ENCODE measurements around the gene FRS2.
"Not testable (repeated sequence)": the region's sequence is repeated elsewhere in the genome, so short reads cannot be mapped to it uniquely, and the experiment has no call there.

FRS2 gene

DNA sequence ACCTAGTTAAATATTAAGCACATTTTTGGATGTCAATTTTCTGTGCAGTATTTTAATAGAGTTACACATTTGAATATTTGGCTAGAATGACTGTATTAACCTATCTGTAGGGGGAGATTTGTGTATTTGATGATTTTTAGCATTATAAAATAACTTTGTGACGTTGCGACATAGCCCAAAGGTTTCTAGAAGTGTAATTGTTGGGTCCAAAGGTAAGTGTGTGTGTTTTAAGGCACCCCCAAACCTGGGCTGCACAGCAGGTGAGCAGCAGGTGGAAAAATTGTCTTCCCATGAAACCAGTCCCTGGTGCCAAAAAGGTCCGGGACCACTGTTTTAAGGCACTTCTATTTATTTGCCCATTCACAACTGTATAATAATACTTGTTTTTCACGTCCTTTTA, 118.3 kb downstream of the FRS2 start:
- no peak for DNase-seq

DNA sequence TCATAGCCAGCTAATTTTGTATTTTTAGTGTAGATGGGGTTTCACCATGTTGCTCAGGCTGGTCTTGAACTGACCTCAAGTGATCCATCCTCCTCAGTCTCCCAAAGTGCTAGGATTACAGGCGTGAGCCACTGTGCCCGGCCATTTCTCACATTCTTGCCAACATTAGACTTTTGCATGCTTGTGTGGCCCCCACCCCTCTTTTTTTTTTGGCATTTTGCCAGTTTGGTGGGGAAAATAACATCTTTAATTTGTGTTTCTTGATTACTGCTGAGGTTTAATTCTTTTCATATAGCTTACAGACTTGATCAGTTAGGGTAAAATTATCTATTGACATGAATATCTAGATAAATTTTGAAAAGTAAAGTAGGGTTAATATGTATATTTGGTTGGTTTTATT, 118.9 kb downstream of the FRS2 start:
- DNase-seq: no peak

DNA sequence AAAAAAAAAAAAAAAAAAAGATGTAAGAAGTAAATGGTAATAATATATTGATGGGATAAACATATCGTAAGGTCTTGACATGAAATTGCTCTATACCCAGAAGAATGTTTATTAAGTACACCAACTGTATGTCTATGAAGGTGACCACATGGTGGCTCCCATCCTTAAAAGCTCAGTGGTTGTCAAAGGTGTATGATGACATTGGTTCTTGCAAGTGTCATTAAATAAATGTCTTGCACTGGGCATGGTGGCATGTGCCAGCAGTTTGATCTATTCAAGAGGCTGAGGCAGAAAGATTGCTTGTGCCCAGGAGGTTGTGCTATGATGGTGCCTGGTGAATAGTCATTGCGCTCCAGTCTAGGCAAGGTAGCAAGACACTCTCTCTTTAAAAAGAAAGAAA, 125.5 kb downstream of the FRS2 start:
- no peak for DNase-seq

DNA sequence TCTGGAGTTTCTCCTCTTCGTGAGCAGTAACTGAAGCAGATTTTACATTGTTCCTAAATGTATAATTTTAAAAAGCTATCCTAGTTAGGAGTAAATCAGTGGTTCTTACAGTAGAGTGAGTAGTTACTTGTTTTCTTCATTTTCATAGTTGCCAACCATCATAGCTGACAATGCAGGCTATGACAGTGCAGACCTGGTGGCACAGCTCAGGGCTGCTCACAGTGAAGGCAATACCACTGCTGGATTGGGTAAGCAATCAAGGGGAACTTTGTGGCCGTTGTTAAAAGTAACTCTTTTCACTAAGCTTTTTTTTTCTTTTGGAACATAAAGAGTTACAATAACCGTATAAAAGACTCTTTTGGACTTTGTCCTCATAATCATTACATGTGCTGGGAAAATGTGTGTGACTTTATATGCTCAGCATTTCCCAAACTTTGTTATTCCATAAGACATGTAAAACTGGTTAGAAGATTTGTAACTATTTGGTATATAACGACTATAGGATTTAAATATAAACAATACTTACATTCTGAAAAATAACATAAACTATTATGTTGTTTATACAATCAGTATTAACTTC, 128.1 kb downstream of the FRS2 start:
- DNase-seq: no peak

DNA sequence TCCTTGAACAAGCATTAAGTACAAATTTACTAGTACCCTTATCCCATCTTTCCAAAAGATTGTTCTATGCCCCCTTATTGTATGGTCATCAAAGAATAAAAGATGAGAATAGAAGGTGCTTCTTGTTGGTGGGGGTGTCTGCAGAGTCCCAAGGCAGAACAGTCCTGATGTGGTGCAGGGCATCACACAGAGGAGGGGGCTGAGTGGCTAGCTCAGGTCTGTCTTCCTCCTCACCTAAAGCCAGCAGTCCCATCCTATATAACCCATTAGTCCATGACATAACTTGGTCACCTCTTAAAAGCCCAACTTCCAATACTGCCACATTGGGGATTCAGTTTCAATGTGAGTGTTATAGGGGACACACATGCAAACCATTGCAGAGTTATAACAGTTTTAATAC, 130.6 kb downstream of the FRS2 start:
- no peak for DNase-seq

DNA sequence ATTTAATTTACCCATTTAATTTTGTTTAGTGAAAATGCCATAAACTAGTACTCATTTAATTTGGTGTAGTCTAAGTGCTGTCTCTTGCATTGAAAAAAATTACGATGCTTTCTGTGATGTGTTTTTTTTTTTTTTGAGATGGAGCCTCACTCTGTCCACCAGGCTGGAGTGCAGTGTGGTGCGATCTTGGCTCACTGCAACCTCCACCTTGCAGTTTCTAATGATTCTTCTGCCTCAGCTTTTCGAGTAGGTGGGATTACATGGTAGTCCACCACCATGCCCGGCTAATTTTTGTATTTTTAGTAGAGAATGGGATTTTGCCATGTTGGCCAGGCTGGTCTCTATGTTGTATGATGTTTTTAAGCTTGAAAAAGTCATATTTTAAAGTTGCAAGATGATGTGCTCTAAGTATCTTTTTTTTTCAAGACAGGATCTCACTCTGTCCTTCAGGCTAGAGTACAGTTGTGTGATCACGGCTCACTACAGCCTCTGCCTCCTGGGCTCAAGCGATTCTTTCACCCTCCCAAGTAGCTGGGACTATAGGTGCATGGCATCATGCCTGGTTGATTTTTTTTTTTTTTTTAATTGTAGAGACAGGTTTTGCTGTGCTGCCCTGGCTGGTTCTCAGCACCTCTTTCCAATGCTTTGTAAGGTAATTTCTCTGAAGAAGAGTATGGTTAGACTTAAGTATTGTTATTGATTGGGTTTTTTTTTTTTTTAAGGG, 131.9 kb downstream of the FRS2 start:
- DNase-seq: no peak

DNA sequence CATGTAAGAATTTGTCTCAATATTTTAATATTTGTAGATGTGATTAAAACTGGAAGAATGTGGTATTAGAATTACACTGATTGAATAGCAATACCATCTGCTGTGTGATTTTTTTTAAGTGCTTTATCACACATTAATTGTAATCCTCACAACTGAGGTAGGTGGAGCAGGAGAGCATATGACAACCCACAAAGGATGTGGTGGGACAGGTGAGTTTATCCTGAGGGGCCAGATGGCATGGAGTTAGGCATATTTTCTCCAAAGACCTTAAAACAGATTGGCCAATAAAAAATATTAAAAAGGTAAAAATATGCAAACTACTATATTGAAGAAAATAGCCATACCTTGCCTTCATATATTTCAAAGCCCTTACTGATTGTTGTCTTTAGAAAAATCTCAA, 132.8 kb downstream of the FRS2 start:
- DNase-seq: no peak

DNA sequence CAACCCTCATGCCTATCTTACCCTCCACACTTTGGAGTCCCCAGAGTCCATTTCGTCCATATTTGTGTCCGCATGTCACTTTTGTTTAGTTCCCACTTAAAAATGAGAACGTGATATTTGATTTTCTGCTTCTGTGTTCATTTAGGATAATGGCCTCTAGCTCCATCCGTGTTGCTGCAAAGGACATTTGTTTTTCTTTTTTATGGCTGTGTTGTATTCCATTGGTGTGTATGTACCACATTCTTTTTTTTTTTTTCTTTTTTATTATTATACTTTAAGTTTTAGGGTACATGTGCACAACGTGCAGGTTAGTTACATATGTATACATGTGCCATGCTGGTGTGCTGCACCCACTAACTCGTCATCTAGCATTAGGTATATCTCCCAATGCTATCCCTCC, 133.4 kb downstream of the FRS2 start:
- not testable (repeated sequence) for DNase-seq

DNA sequence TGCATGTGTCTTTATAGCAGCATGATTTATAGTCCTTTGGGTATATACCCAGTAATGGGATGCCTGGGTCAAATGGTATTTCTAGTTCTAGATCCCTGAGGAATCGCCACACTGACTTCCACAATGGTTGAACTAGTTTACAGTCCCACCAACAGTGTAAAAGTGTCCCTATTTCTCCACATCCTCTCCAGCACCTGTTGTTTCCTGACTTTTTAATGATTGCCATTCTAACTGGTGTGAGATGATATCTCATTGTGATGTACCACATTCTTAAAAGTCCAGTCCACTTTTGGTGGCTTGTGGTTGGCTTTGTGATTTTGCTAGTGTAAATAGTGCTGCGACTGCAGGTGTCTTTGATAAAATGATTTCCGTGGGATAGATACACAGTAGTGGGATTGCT, 134.1 kb downstream of the FRS2 start:
- DNase-seq: not testable (repeated sequence)

DNA sequence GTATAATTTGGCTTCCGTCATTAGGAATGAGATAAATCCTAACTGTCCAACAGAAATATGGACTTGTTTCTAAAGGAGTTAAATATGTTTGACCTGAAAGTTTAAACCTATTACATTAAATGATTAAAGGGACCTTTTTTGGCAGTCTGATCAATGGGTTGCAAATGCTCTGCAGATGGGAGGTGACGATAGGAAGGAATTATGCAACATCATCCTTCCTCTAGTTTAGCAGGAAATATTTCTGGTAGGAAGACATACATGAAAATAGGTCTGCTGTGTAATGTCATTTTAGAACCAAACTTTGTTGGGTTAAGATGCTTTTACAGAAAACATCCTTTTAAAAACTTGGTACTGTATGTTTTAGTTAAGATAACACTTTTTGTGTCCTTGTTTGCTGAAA, 137.9 kb downstream of the FRS2 start:
- DNase-seq: no peak

DNA sequence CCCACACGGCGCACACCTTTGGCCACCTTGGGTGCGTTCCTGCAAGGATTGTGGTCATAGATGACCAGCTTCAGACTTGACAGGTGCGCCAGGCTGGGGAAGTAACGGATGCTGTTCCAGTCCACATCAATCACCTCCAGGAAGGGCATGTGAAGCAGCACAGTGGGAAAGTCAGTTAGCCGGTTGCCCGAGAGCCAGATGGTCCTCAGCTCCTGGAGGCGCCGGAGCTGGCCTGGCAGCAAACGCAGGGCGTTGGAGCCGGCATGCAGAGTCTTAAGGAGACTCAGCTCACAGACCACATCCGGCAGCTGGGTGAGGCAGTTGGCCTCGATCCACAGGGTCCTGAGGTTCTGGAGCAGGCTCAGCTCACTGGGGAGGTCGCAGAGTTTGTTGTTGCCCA, 139.9 kb downstream of the FRS2 start:
- DNase-seq: no peak

DNA sequence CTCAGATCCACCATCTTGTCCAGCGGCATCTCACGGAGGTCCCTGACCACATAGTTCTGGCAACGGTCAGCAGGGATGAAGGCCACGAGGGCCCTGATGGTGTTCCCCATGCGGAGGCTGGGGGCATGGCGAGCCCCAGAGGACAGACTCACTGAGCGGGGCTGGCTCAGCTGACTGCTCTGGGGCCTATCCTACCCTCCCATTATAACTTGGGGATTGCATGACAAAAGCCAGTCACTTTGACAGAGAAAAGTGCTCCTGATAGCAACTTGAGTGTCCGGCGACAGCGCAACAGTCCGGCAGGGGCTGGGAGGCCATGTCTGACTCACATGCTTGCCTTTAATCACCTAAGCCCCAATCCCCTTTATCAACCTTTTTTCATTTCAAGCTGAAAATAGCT, 140.5 kb downstream of the FRS2 start, which contains the start of gene LRRC10:
LRRC10 (minus strand) TSS at position 179 of the 400 bp plus-strand sequence; CDS start at position 110, 69 bp downstream.
- no peak for DNase-seq

DNA sequence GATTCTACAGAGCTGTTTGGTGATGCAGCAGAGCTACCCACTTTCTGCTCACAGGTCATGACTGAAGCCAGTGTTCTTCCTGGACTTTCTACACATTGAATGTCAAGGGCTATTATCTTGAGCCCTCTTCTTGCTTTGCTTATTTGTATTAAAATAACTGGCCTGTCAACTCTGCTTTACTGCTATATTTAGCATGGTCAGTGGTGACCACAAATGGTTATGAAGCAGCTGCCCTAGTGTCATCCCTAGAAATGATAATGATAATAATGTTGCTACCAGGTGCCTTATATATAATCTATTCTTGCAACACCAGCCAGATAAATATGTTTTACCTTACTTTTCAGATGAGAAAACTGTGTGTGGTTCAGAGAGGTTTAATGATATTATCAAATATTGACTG, 143.2 kb downstream of the FRS2 start:
- DNase-seq: no peak

DNA sequence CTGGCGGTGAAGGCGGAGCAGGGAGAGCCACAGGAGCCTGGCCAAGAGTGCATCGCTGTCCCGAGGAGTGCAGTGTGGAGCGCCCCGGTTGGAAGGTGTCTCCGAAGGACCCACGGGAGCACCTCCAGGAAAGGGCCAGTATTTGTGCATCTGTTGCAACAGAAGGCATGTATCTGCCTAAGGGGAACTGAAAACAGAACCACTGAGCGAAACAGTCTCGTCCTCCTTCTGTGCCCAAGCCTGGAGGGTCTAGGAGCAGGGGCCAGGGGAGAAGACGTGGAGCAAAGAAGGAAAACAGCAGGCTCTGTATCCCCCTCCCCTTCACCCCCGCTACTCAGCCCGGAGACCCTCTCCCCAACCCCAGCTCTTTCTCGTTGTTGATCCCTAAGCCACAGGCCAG, 145.8 kb downstream of the FRS2 start:
- DNase-seq: no peak

DNA sequence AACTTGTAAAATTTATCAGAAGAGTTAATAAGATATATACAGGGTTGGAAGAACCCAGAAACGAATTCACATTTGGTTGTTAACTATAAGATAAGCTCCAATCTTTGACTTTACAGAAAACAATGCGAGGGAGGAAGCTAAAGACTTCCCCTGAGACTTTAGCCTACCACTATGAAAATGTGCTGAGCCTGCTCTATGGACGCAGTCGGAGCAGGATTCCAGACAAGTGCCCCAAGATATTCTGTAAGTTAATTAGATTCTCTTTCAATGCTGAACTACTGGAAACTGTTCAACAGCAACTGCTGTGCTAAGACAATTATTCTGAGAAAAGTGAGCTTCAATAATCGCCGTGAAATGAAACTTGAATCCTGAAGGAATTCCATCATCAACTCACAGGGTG, 148.9 kb downstream of the FRS2 start:
- DNase-seq: no peak

DNA sequence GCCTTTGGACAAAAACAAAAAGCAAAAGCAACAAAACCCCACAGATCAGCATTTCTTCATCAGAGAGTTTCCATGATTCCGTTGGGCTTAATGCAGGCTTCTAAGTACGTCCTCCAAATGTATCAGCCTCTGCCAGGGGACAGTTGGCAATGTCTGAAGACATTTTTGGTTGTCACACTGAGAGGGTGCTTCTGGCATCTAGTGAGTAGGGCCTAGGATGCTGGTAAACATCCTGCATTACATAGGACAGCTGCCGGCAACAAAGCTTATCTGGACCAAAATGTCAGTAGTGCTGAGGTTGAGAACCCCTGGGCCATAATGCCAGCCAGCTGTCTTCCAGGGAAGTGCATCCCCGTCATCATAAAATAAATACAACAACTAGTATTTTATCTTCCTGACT, 149.9 kb downstream of the FRS2 start:
- no peak for DNase-seq

DNA sequence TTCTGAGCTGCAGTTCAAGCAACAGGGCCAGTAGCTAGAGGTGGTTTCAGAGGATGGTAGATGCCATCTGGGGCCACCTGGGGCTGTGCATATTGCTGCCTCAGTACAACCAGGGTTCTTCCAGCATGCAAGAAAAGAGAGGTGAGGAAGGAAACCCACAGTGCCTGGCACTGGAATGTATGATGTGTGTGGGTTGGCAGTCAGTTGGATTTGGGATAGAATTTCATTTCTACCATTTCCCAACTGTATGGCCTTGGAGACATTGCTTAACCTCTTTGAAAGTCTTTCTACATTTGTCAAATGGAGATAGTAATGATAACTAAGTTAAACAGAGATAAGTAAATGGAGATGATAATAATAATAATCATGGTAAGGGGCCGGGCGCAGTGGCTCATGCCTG, 150.7 kb downstream of the FRS2 start:
- DNase-seq: no peak

DNA sequence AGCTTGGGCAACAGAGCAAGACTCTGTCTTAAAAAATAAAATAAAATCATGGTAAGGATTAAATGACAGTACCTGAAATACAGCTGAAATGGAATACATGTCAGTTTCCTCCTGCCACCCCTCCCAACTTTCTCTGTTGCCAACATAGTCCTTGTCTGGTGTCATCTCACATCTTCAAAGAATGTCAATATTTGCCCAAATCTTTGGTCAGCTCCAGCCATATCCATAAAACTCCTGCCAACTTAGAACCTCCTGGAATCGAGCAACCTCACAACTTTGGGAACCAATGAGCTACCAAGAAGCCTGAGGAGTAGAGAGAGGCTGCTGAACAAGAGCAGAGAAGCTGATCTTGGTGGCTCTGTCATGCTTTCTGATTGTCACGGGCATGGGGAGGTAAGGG, 151.4 kb downstream of the FRS2 start:
- DNase-seq: no peak

DNA sequence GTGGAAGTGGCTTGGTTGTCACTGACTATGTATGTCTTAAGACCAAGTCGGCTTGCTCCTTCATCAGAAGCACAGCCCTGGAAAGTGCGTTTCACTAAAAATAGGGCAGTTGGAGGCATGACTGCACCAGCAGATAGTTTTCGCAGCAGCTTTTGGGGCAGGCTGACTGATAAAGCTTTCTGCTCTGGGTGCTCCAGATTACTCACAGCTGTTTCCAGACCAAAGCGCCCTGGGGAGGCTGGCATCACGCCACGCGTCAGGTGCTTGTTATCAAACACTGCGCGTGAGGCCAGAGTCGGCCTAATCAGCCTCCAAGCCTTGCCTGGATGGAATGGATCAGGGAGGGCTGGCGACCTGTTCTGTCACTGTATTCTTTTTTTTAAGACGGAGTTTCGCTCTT, 153.8 kb downstream of the FRS2 start:
- no peak for DNase-seq

DNA sequence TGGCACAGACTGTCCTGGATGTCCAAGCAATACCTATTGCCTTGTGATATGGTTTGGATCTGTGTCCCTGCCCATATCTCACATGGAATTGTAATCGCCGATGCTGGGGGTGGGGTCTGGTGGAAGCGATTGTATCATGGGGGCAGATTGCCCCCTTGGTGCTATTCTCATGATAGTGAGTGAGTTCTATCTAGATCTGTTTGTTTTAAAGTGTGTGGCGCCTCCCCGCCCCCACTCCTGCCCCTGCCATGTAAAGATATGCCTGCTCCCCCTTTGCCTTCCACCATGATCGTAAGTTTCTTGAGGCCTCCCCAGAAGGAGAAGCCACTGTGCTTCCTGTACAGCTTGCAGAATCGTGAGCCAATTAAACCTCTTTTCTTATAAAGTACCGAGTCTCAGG, 157.3 kb downstream of the FRS2 start:
- DNase-seq: no peak

Measured in CD4-positive, alpha-beta T cell treated with Interferon alpha-2 for 1 hour (primary cell).